Activated T-cell treated with anti-CD3 and anti-CD28 coated beads for 1 hour (primary cell): ENCODE results near the gene SCLT1.

ENCODE experiments used
- DNase-seq: peaks from one replicate; pipeline ENCODE4 v3.0.0-alpha.2; 2020; ENCODE audit warnings: low read depth

Gene SCLT1

GRCh38 chr4:128957459-128957858 lies 135.9 kb downstream of the SCLT1 start:
- no peak for DNase-seq

GRCh38 chr4:128955751-128956150 lies 137.6 kb downstream of the SCLT1 start:
- DNase-seq = no peak

- no peak for DNase-seq
Observed at GRCh38 chr4:128954941-128955340, 138.4 kb downstream of the SCLT1 start.

GRCh38 chr4:128951316-128951715 lies 142.0 kb downstream of the SCLT1 start:
- DNase-seq = no peak

GRCh38 chr4:128950796-128951195 lies 142.5 kb downstream of the SCLT1 start:
- no peak for DNase-seq

- no peak for DNase-seq
Observed at GRCh38 chr4:128946916-128947315, 146.4 kb downstream of the SCLT1 start.

GRCh38 chr4:128942607-128943006 lies 150.7 kb downstream of the SCLT1 start:
- no peak for DNase-seq

- no peak for DNase-seq
Observed at GRCh38 chr4:128940971-128941370, 152.4 kb downstream of the SCLT1 start.

- no peak for DNase-seq
Observed at GRCh38 chr4:128930051-128930450, 163.3 kb downstream of the SCLT1 start.

GRCh38 chr4:128924951-128925350 lies 168.4 kb downstream of the SCLT1 start:
- no peak for DNase-seq

- DNase-seq = no peak
Observed at GRCh38 chr4:128921954-128922353, 171.4 kb downstream of the SCLT1 start.

- no peak for DNase-seq
Observed at GRCh38 chr4:128917781-128918180, 175.6 kb downstream of the SCLT1 start.

- DNase-seq = no peak
Observed at GRCh38 chr4:128916832-128917231, 176.5 kb downstream of the SCLT1 start.

GRCh38 chr4:128915544-128915943 lies 177.8 kb downstream of the SCLT1 start:
- no peak for DNase-seq

- DNase-seq = no peak
Observed at GRCh38 chr4:128913228-128913627, 180.1 kb downstream of the SCLT1 start.

GRCh38 chr4:128908735-128909134 lies 184.6 kb downstream of the SCLT1 start:
- no peak for DNase-seq

GRCh38 chr4:128907981-128908380 lies 185.4 kb downstream of the SCLT1 start:
- DNase-seq = no peak

GRCh38 chr4:128906581-128906980 lies 186.8 kb downstream of the SCLT1 start:
- DNase-seq = no peak

- DNase-seq = no peak
Observed at GRCh38 chr4:128904821-128905220, 188.5 kb downstream of the SCLT1 start.

- DNase-seq = no peak
Observed at GRCh38 chr4:128880662-128881061, 212.7 kb downstream of the SCLT1 start.

- DNase-seq = no peak
Observed at GRCh38 chr4:128879971-128880370, 213.4 kb downstream of the SCLT1 start.

GRCh38 chr4:128879283-128879682 lies 214.1 kb downstream of the SCLT1 start:
- no peak for DNase-seq

- no peak for DNase-seq
Observed at GRCh38 chr4:128877934-128878333, 215.4 kb downstream of the SCLT1 start.

GRCh38 chr4:128876200-128876599 lies 217.1 kb downstream of the SCLT1 start:
- DNase-seq = no peak

- DNase-seq = no peak
Observed at GRCh38 chr4:128871948-128872347, 221.4 kb downstream of the SCLT1 start.
